GM23248 (cell line): ENCODE results near the gene NAA50. TPM values are rescaled to one million over a fixed set of nuclear protein-coding genes. Genes with fewer than 3 reads are reported as not detected.
A peak's percentile ranks its signal among the peaks of the same experiment; 100 is the strongest.

Source experiments
- DNase-seq: peaks from one replicate; pipeline ENCODE4 v3.0.0-alpha.2; 2015
- H2AFZ ChIP-seq: fragments of 200-600 bp; sonication (generic); 2 replicates; pipeline ENCODE4 v1.6.1; 2016; ENCODE audit warnings: antibody characterized with exemption
- H3F3A ChIP-seq: fragments of 200-600 bp; sonication (generic); 2 replicates; pipeline ENCODE4 v1.6.1; 2016; ENCODE audit warnings: mild to moderate bottlenecking, antibody characterized with exemption, mixed run types; ENCODE audit not compliant: insufficient read depth
- H3K27ac ChIP-seq: fragments of 200-600 bp; sonication (generic); 2 replicates; pipeline ENCODE4 v1.5.1; 2016; ENCODE audit warnings: mild to moderate bottlenecking
- H3K27me3 ChIP-seq: fragments of 200-600 bp; sonication (generic); replicated peaks from 2 replicates; pipeline ENCODE4 v1.6.1; 2016; ENCODE audit warnings: mild to moderate bottlenecking; ENCODE audit not compliant: insufficient read depth
- H3K36me3 ChIP-seq: fragments of 200-600 bp; sonication (generic); 2 replicates; pipeline ENCODE4 v1.6.1; 2016; ENCODE audit warnings: low read depth, mild to moderate bottlenecking
- H3K4me1 ChIP-seq: fragments of 200-600 bp; sonication (generic); 2 replicates; pipeline ENCODE4 v1.6.1; 2016; ENCODE audit warnings: mild to moderate bottlenecking; ENCODE audit not compliant: insufficient read depth
- H3K4me2 ChIP-seq: fragments of 200-600 bp; sonication (generic); one replicate; pipeline ENCODE4 v1.6.1; 2016; ENCODE audit warnings: mild to moderate bottlenecking; ENCODE audit not compliant: unreplicated experiment
- H3K4me3 ChIP-seq: fragments of 200-600 bp; sonication (generic); 2 replicates; pipeline ENCODE4 v1.5.1; 2016; ENCODE audit warnings: mild to moderate bottlenecking
- H3K79me2 ChIP-seq: fragments of 200-600 bp; sonication (generic); 2 replicates; pipeline ENCODE4 v1.6.1; 2016; ENCODE audit warnings: mild to moderate bottlenecking; ENCODE audit not compliant: insufficient read depth
- H3K9ac ChIP-seq: fragments of 200-600 bp; sonication (generic); 2 replicates; pipeline ENCODE4 v1.6.1; 2016; ENCODE audit warnings: mild to moderate bottlenecking
- H3K9me2 ChIP-seq: fragments of 200-600 bp; sonication (generic); 2 replicates; pipeline ENCODE4 v1.6.1; 2016; ENCODE audit warnings: mixed run types, mild to moderate bottlenecking, moderate library complexity; ENCODE audit not compliant: insufficient read depth
- H3K9me3 ChIP-seq: fragments of 200-600 bp; sonication (generic); one replicate; pipeline ENCODE4 v1.6.1; 2017; ENCODE audit warnings: low read depth
- H4K20me1 ChIP-seq: fragments of 200-600 bp; sonication (generic); 2 replicates; pipeline ENCODE4 v1.6.0; 2016; ENCODE audit not compliant: insufficient read depth
- EZH2 ChIP-seq: fragments of 200-600 bp; sonication (generic); IDR thresholded peaks from 2 replicates; pipeline ENCODE4 v1.6.1; 2018; ENCODE audit warnings: antibody characterized with exemption, mild to moderate bottlenecking; ENCODE audit not compliant: insufficient read depth, poor library complexity, severe bottlenecking
- EZH2phosphoT487 ChIP-seq: fragments of 200-600 bp; sonication (generic); IDR thresholded peaks from 2 replicates; pipeline ENCODE4 v1.6.1; 2018; ENCODE audit warnings: antibody characterized with exemption, moderate library complexity, mild to moderate bottlenecking, low read depth; ENCODE audit not compliant: insufficient read depth
- WGBS, 2 experiments: methylation state at CpG; one replicate each; pipeline ENCODE4 v1.1.6; 2015 to 2017; ENCODE audit warnings: low lambda C conversion rate in 2 of 2, low coverage in 1 of 2; ENCODE audit errors: missing lambda C conversion rate in 2 of 2; 5-methylcytosine and 5-hydroxymethylcytosine counted together
- in situ Hi-C: fragments of 300-500 bp; cut with MboI; formaldehyde crosslinking; loops from 2 replicates; pipeline ENCODE4 v1.15.0; 2020
- polyA plus RNA-seq: library from polyadenylated mRNA; unstranded; fragments of >200 nt; fragmentation: Nextera tagmentation; extraction: Ambion mirVana; gene quantifications from 2 replicates; pipeline ENCODE4 v1.2.1, GENCODE V29; 2016
- total RNA-seq: library from RNA; depleted of rRNA; stranded (reverse); fragments of >200 nt; shearing (Covaris generic); gene quantifications from 2 replicates; pipeline ENCODE4 v1.2.3, GENCODE V29; 2014

NAA50 gene
- total and polyA plus RNA-seq, 2 experiments from 2014 or later: 154 to 160 TPM

- Histone ChIP-seq H3K4me1 (peaks cover 15% of the 10 kb centered on the region; the same call in 1 of the 2 replicates), H3K9ac (peak overlapping the region; percentile 77), H4K20me1 (no peaks in the 10 kb centered on the region), H3K9me2 (no peaks in the 10 kb centered on the region), H3K79me2 (peaks cover 34% of the 10 kb centered on the region), H2AFZ (peak overlapping the region; percentile 99), H3K4me2 (peak overlapping the region; percentile 87), H3K9me3 (no peaks in the 10 kb centered on the region), H3K27ac (peak overlapping the region; percentile 50), H3K36me3 (no peaks in the 10 kb centered on the region), H3K4me3 (peak overlapping the region; percentile 87), H3K27me3 (no peaks in the 10 kb centered on the region), H3F3A (peaks cover 14% of the 10 kb centered on the region)
- 3 to 4% methylated on average over 10 of the region's 10 CpGs for WGBS, 2 experiments
- in situ Hi-C loops: no loop called here
- DNase-seq: peak; percentile 45
- TF ChIP-seq EZH2 (no peak), EZH2phosphoT487 (no peak)
Observed at GRCh38 chr3:113697500-113698090, 48.5 kb downstream of the NAA50 start.

- peak; percentile 100 for DNase-seq
- peak overlapping the region; percentile 87 for H3K4me3 ChIP-seq
- H3F3A ChIP-seq: peaks cover 14% of the 10 kb centered on the region
- no peaks in the 10 kb centered on the region for H3K9me3 ChIP-seq
- no peaks in the 10 kb centered on the region for H4K20me1 ChIP-seq
- in situ Hi-C loops: no loop called here
- peaks cover 41% of the 10 kb centered on the region for H3K79me2 ChIP-seq
- peak overlapping the region; percentile 85 for H3K9ac ChIP-seq
- peak overlapping the region; percentile 50 for H3K27ac ChIP-seq
- TF ChIP-seq EZH2phosphoT487 (no peak), EZH2 (no peak)
- H2AFZ ChIP-seq: peak overlapping the region; percentile 99
- H3K4me2 ChIP-seq: peak overlapping the region; percentile 87
- no peaks in the 10 kb centered on the region for H3K27me3 ChIP-seq
- 1% methylated on average over 38 of the region's 38 CpGs for WGBS, 2 experiments
- peaks cover 15% of the 10 kb centered on the region; the same call in 1 of the 2 replicates for H3K4me1 ChIP-seq
- H3K36me3 ChIP-seq: no peaks in the 10 kb centered on the region
- no peaks in the 10 kb centered on the region for H3K9me2 ChIP-seq
Observed at GRCh38 chr3:113696658-113697499, 49.2 kb downstream of the NAA50 start.

GRCh38 chr3:113695786-113696645 lies 50.0 kb downstream of the NAA50 start, which contains the start of gene USF3:
Gene USF3, minus strand, starts transcription at chr3:113696642. Its CDS starts 21,764 bp downstream, at chr3:113674878.
- peak; percentile 77 for DNase-seq
- in situ Hi-C loops: no loop called here

DNA sequence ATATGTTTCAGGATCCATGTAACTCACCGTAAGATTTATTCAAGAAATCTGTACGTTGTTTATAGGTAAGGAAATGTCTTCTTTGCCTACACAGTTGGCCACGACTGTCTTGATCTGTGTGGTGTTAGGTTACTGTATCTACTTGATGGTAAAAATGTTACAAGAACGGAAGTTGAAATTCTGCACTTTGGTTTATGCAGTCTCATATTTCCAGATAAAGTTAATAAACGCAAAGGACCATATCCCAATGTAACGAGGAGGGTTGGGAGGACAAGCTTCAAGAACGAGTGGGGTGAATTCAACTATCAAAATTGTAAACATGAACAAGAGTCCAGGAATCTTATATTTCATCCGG lies 50.6 kb downstream of the NAA50 start:
- WGBS, 2 experiments: 11 to 14% methylated on average over 8 of the region's 8 CpGs
- in situ Hi-C loops: no loop called here
- H2AFZ ChIP-seq: peak overlapping the region; percentile 95

More at GRCh38 chr3:113695786-113696645, 50.0 kb downstream of the NAA50 start, which contains the start of gene USF3:
- TF ChIP-seq EZH2 (no peak), EZH2phosphoT487 (no peak)
- peak within 1 kb of the TSS; percentile 99 for H2AFZ ChIP-seq
- no peaks in the 10 kb centered on the region for H3K36me3 ChIP-seq
- H3K27me3 ChIP-seq: no peaks in the 10 kb centered on the region
- H3K9me2 ChIP-seq: no peaks in the 10 kb centered on the region
- peaks cover 49% of the 10 kb centered on the region for H3K79me2 ChIP-seq
- H3F3A ChIP-seq: peaks cover 14% of the 10 kb centered on the region
- peak within 1 kb of the TSS; percentile 99 for H3K4me2 ChIP-seq
- H3K27ac ChIP-seq: peak within 1 kb of the TSS; percentile 68
- no peaks in the 10 kb centered on the region for H4K20me1 ChIP-seq
- peak within 1 kb of the TSS; percentile 85 for H3K9ac ChIP-seq
- H3K4me1 ChIP-seq: peaks cover 15% of the 10 kb centered on the region; the same call in 1 of the 2 replicates
- peak within 1 kb of the TSS; percentile 90 for H3K4me3 ChIP-seq
- H3K9me3 ChIP-seq: no peaks in the 10 kb centered on the region
- WGBS, 2 experiments: 1 to 2% methylated on average over 29 to 41 of the region's 75 CpGs

More for the DNA sequence above, 50.6 kb downstream of the NAA50 start:
- Histone ChIP-seq H3K79me2 (peaks cover 55% of the 10 kb centered on the region), H3K27ac (peak overlapping the region; percentile 68), H3K9me3 (no peaks in the 10 kb centered on the region), H3K4me3 (peak overlapping the region; percentile 90), H3K36me3 (no peaks in the 10 kb centered on the region), H3K27me3 (no peaks in the 10 kb centered on the region), H3K9me2 (no peaks in the 10 kb centered on the region), H3F3A (peaks cover 14% of the 10 kb centered on the region), H3K9ac (peak overlapping the region; percentile 85), H4K20me1 (no peaks in the 10 kb centered on the region), H3K4me2 (peak overlapping the region; percentile 99), H3K4me1 (peaks cover 15% of the 10 kb centered on the region; the same call in 1 of the 2 replicates)
- DNase-seq: no peak
- TF ChIP-seq EZH2 (no peak), EZH2phosphoT487 (no peak)
